SIG-M5 treated with dmso at 0.1 percent for 504 hours (cell line): ENCODE results near the gene CDCA8.

Experiments
- DNase-seq: peaks from one replicate; lab custom pipeline; 2025; ENCODE audit not compliant: unreplicated experiment; lab: John Stamatoyannopoulos, UW

The CDCA8 gene

DNA sequence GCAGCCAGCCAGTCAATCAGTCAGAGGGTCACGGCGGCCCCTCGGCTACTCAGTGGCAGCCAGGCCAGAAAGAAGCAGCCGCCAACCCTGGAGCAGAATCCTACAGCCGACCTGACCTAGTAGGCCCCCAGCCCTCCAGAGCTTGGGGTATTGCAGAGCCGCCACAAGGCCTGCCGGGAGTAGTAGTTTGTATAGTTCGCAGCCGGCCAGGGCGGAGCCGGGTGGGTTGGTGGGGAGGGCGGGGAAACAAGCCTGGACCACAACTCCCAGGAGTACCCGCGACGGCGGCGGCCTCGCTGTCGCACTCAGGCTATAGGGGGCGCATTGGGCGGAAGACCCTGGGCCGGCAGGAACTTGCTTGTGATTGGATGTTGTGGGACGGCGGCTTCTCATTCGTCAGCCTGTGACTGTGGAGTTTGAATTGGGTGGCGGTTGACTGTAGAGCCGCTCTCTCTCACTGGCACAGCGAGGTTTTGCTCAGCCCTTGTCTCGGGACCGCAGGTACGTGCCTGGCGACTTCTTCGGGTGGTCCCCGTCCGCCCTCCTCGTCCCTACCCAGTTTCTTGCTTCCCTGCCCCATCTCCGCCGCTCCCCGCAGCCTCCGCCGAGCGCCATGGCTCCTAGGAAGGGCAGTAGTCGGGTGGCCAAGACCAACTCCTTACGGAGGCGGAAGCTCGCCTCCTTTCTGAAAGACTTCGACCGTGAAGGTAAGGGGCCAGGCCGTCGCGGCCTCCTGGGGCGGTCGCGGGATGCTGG, at the start of gene CDCA8:
TSS of gene CDCA8 (plus strand) at position 439 of the 756 bp plus-strand sequence. CDS start at position 614, 175 bp downstream.
- peak; percentile 97 for DNase-seq

DNA sequence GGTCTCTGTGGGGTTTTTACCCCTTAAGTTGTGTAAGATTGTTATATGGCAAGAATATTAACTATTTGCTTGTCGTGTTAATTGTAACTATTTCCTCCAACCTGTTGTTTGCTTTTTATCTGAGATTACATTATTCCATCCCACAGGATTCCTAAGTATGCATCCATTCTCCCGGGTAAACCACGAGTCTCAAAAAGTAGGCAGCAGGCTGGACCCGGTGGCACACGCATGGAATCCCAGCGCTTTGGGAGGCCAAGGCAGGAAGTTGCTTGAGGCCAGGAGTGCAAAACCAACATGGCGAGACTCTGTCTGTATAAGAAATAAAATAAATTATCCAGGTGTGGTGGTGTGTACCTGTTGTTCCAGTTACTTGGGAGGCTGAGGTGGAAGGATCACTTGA, 45.0 kb upstream of the CDCA8 start:
- no peak for DNase-seq

DNA sequence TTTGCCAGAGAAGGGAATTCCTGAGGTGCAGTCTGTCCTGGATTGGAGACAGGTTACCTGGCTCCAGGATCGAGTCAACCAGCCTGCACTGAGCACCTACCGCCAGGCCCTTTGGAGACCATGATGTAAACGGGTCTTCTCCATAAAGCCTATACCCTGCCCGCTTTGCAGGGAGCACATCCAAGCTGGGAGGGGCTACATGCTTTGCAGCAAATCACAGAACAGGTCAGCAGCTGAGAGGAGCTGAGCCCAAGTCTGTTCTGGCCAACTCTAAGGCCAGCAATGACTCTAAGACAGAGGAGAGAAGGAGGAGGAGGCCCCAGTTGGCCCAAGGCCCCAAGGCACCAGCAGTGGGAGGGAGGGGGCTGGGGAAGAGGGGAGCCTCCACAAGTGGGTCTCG, 42.1 kb upstream of the CDCA8 start:
- DNase-seq = no peak

DNA sequence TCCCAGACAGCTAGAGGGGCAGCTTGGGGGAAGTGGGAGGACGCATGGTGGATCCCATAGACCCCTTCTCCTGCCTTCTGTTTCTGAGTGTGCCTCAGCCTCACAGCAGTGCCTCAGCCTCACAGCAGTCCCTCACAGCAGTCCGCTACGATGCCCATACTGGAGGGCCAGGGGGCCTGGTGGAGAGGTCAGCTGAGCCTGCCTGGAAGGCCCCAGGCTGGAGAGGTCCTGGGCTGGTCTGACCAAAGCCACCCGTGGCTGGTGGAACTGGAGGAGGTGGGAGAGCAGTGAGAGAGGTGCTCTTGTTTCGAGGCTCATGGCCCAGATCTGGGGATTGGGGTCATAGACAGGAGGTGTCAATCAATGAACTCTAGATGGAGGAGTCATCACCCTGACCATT, 41.6 kb upstream of the CDCA8 start:
- DNase-seq = no peak

GRCh38 chr1:37651803-37652202, 40.5 kb upstream of the CDCA8 start:
- DNase-seq = no peak

DNA sequence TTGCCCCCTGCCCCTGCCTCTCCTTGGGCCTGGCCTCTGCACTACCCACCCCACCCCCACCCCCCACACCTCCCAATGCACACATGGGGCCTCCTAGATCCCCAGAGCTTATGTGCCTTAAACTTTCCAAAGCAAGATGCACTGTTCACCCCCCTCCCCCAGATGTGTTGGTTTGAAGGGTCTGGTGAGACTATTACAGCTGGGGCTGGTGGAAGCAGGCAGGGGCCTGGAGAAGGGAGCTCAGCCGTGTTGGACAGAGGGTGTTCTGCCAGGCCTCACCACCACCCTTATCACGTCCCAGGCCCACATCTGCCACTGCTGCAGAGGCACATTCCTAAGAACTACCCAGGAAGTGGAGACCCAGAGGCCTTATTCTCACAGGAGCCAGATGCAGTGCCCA, 39.3 kb upstream of the CDCA8 start:
- no peak for DNase-seq

- no peak for DNase-seq
Measured at GRCh38 chr1:37653906-37654305, 38.4 kb upstream of the CDCA8 start.

DNA sequence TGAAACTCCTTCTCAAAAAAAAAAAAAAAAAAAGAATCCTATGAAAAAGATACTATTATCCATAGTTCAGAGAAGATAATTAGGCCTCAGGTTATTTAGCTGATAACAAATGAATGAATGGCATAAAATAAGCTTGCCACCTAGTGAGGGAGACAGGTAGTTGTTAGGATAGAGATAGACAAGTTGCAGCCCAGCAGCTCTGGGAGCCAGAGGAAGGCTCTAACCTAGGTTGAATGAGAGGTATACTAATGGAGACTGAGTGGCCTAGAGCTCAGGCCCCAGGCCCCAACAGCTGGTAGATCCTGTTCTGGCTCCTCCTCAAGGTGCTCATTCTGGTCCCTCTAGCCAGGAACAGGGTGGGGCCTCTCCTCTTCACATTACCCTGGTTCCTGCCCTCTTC, 37.0 kb upstream of the CDCA8 start:
- DNase-seq = no peak

DNA sequence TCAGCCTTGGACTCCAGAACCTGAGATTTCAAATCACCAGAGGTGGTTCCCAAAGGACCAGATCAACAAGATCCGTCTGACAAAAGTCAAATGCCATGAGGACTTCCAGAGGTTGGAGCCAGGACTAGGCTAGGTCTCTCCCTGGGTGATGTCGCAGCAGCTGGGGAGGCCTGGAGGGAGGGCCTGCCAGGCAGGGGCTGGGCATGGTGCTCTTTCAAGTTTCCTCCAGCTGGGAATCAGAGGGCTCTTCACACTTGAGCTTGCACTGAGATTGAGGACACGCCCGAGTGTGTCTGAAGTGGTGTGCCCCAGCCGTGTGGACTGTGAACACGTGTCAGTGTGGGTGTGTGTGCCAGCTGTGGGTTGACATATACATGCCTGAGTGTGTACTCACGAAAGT, 36.3 kb upstream of the CDCA8 start:
- no peak for DNase-seq

GRCh38 chr1:37656881-37657280, 35.4 kb upstream of the CDCA8 start:
- no peak for DNase-seq

GRCh38 chr1:37657620-37658412, 34.5 kb upstream of the CDCA8 start:
- DNase-seq = no peak

GRCh38 chr1:37658486-37658885, 33.8 kb upstream of the CDCA8 start:
- no peak for DNase-seq

GRCh38 chr1:37660664-37661063, 31.7 kb upstream of the CDCA8 start:
- no peak for DNase-seq

DNA sequence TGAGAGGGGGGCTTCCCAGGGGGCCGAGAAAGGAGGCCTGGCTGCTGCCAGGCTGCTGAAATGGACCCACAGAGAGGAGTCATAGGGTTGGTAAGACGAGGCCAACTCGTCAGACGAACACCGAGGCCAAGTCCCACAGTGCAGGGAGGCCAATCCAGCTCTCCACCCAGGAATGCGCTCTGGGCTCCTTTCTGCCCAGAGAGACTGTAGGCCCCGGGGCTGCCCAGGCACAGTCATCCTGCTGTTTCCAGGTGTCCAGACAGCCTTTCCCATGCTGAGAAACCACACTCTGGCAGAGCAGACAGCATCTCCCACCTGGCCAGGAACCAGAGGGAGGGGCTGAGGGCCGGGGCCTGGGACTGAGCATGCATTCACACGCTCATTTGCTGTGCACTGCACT, 30.9 kb upstream of the CDCA8 start:
- DNase-seq = no peak

DNA sequence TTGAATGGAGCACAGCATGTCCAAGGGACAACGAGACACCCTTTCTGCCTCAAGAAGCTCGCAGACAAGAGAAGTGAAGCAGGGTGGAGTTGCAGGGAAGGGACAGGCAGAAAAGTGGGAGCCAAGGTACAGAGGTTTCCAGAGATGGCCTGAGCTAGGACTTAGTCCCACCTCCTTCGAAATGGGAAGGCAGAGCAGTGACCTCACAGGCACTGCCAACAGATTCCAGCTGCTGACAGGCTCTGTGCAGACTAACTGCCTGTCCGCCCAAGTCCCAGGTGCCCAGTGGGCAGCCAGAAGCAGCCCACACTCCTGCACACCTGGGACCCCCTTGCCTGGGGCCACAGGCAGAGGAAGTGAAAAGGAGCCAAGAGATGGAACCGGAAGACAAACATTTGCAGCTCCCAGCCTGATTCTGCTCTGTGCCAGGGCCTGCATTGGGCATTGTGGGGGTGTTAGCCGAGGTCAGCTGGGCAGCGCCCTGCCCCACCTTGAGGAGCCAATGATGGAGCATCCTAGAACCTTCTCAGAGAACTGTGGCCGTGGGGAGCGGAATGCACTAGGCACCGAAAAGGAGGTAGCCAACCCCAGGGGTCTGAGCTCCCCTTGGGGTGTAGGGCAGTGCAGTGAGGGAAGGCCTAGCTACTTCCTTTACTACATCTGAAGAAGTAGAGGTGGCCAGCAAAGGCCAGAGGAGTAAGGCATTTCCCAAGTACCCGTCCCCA, 30.1 kb upstream of the CDCA8 start:
- no peak for DNase-seq

GRCh38 chr1:37663426-37664000, 28.8 kb upstream of the CDCA8 start:
- DNase-seq = no peak

GRCh38 chr1:37666241-37666867, 26.0 kb upstream of the CDCA8 start:
- no peak for DNase-seq

GRCh38 chr1:37667023-37667671, 25.2 kb upstream of the CDCA8 start:
- DNase-seq = no peak

DNA sequence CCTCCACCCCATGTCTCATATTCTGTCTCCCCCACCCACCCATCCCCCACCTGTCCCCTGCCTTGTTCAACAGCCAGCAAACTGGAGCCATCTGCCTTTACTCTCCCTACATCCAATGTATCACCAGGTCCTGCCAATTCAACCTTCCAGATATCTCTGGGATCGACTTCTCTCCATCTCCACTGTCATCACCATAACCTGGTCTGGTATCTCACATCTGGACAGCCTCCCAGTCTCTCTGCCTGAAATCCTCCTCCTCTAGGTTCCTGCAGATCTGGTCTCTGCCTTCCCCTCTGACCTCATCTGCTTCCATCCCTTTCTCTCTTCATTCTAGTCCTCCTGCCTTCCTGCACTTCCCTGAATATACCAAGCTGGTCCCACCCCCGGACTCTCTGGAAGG, 22.2 kb upstream of the CDCA8 start:
- no peak for DNase-seq

DNA sequence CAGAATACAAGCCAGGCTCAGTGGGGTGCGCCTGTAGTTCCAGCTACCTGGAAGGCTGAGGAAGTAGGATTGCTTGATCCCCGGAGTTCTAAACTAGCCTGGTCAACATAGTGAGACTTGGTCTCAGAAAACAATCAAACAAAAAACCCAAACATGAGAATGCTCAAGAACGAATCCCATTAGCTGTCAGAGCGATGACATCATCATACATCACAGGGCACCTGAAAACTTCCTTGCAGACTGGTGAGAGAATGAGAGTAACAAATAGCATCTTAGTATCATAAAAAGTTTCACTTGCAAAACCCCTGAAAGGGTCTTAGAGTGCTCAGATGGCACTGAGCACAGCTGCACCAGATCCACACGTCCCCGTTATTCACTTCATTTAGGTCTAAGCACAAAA, 21.1 kb upstream of the CDCA8 start:
- no peak for DNase-seq
